ENCODE data around the gene BDKRB2.

DNA sequence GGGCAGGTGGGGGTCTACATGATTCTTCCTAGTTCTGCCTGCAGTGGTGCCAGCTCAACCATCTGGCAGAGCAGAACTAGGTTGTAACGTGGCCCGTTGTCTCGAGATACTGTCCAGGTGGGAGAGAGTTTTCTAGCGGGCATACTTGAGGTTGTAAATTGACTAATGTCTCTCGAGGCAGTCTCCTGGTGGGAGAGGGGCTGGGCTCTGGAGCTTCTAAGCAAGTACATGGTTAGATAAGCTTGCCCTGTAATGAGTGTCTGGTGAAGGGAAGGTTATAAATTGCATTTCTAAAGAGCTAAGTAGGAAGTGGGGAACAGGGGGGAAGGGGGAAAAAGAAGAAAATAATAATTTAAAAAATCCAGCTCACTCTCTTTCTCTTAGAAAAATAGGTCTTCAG, 69.5 kb downstream of the BDKRB2 start:
- no peak for TF ChIP-seq CTCF (IDR thresholded peaks at IDR 0.05; ENCODE audit: poor library complexity)
- no peak for TF ChIP-seq EZH2phosphoT487 (IDR thresholded peaks at IDR 0.05; ENCODE audit: low read depth, severe bottlenecking, unreplicated experiment)
